Epithelial cell of esophagus (primary cell): ENCODE data around the gene BCL2L13.

ENCODE experiments used
- DNase-seq: peaks from one replicate; pipeline ENCODE4 v3.0.0; 2010; ENCODE audit warnings: low read depth
- H3K4me3 ChIP-seq: 2 replicates; pipeline ENCODE4 v1.5.1; 2011; ENCODE audit warnings: mild to moderate bottlenecking, low read length, control low read depth
- TF ChIP-seq, protein P1 (sequence below): IDR thresholded peaks from 2 replicates; pipeline ENCODE4 v1.5.1; 2011; ENCODE audit warnings: low read depth, mild to moderate bottlenecking, low read length, control low read depth, inconsistent platforms; ENCODE audit not compliant: insufficient read depth; ENCODE audit errors: missing control alignments

BCL2L13 gene

DNA sequence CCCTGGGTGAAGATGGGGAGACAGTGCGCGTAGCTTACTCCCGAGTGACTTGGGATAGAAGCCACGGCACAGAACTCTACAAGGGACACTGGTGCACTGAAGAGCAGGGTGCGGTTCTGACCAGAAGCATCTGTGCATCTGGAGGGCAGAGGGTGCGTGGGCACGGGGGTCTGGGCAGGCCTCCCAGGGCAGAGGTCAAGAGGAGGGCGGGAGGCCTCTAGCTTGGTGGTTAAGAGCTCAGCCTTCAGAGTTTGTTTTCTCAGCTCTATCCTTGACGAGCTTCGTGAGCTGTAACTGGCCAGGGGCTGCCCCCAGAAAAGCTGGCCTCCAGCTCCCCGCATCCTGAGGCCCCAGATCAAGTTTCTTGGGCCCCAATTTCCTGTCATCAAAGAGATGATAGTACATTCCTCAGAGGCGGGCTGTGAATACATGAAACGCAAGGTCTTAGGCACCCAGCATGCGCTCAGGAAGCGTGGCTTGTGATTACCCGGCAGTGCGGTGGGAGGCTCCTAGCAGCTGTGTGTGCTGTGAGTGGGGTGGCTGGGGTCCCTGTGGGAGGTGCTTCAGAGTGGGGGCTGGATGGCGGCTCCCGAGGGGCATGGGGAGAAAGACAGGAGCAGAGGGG, 141.7 kb downstream of the BCL2L13 start:
- DNase-seq = no peak
- TF ChIP-seq, protein P1, sequence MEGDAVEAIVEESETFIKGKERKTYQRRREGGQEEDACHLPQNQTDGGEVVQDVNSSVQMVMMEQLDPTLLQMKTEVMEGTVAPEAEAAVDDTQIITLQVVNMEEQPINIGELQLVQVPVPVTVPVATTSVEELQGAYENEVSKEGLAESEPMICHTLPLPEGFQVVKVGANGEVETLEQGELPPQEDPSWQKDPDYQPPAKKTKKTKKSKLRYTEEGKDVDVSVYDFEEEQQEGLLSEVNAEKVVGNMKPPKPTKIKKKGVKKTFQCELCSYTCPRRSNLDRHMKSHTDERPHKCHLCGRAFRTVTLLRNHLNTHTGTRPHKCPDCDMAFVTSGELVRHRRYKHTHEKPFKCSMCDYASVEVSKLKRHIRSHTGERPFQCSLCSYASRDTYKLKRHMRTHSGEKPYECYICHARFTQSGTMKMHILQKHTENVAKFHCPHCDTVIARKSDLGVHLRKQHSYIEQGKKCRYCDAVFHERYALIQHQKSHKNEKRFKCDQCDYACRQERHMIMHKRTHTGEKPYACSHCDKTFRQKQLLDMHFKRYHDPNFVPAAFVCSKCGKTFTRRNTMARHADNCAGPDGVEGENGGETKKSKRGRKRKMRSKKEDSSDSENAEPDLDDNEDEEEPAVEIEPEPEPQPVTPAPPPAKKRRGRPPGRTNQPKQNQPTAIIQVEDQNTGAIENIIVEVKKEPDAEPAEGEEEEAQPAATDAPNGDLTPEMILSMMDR = no peak
- no peak overlapping the region for H3K4me3 ChIP-seq
